Lower lobe of right lung (tissue), 2 donors: ENCODE results near the gene HOXD8. TPM values are rescaled to one million over a fixed set of nuclear protein-coding genes. Genes with fewer than 3 reads are reported as not detected.

Experiments used
- ATAC-seq, 2 donors: fragments of 200-7000 bp; cut with Tn5 transposase; one replicate each; pipeline ENCODE4 v1.9.1; 2020 to 2022; ENCODE audit warnings: mild to moderate bottlenecking in 2 of 2, moderate library complexity in 2 of 2
- DNase-seq: peaks from one replicate; pipeline ENCODE4 v3.0.0-alpha.2; 2020
- H3K27ac ChIP-seq: fragments of 200-600 bp; one replicate; pipeline ENCODE4 v1.8.0; 2022
- H3K27me3 ChIP-seq: fragments of 200-600 bp; one replicate; pipeline ENCODE4 v1.8.0; 2022; ENCODE audit warnings: low read depth
- H3K36me3 ChIP-seq: fragments of 200-600 bp; one replicate; pipeline ENCODE4 v1.8.0; 2022; ENCODE audit warnings: mild to moderate bottlenecking
- H3K4me1 ChIP-seq: fragments of 200-600 bp; one replicate; pipeline ENCODE4 v1.8.0; 2022
- H3K4me3 ChIP-seq: fragments of 200-600 bp; one replicate; pipeline ENCODE4 v1.8.0; 2022; ENCODE audit warnings: mild to moderate bottlenecking
- H3K9me3 ChIP-seq: fragments of 200-600 bp; one replicate; pipeline ENCODE4 v1.8.0; 2022
- CTCF ChIP-seq: fragments of 200-600 bp; IDR thresholded peaks from one replicate; pipeline ENCODE4 v1.8.0; 2022; ENCODE audit warnings: antibody characterized with exemption, mild to moderate bottlenecking
- intact Hi-C: fragments of 100-400 bp; cut with DNase I; formaldehyde crosslinking; loops from one replicate; pipeline ENCODE4 v1.11.0; 2022
- total RNA-seq: library from RNA; stranded (reverse); fragmentation: NEBNext Ultra II Directional; extraction: Animal tissue kit (Norgen Biotek cat#: 25700); gene quantifications from one replicate; pipeline ENCODE4 v1.2.1, GENCODE V29; 2021
- donor health status: DM: no; HTN: yes; CAD: no; lungs with severe emphysema.

Gene HOXD8
- total RNA-seq, 1 donor from 2014 or later = 2.3 TPM

- no peak for TF ChIP-seq CTCF
- intact Hi-C loops = no loop called here
- no peaks in the 10 kb centered on the region for H3K36me3 ChIP-seq
- H3K27me3 ChIP-seq = peaks cover 100% of the 10 kb centered on the region
- peaks cover 8% of the 10 kb centered on the region for H3K4me1 ChIP-seq
- no peak overlapping the region for H3K27ac ChIP-seq
- H3K4me3 ChIP-seq = no peak overlapping the region
- H3K9me3 ChIP-seq = no peaks in the 10 kb centered on the region
- ATAC-seq = no peak
- no peak for DNase-seq
These were observed 11.6 kb upstream of the HOXD8 start for GRCh38 chr2:176117823-176118371.

- ATAC-seq = no peak
- intact Hi-C loops = no loop called here
- Histone ChIP-seq H3K4me3 (no peak overlapping the region), H3K27me3 (peaks cover 100% of the 10 kb centered on the region), H3K36me3 (no peaks in the 10 kb centered on the region), H3K4me1 (peaks cover 13% of the 10 kb centered on the region), H3K9me3 (no peaks in the 10 kb centered on the region), H3K27ac (no peak overlapping the region)
- DNase-seq = no peak
- no peak for TF ChIP-seq CTCF
These were observed 10.7 kb upstream of the HOXD8 start for GRCh38 chr2:176118601-176119339.

- Histone ChIP-seq H3K9me3 (no peaks in the 10 kb centered on the region), H3K4me3 (no peak overlapping the region), H3K27ac (no peak overlapping the region), H3K4me1 (peaks cover 13% of the 10 kb centered on the region), H3K27me3 (peaks cover 100% of the 10 kb centered on the region), H3K36me3 (no peaks in the 10 kb centered on the region)
- TF ChIP-seq CTCF = no peak
- DNase-seq = no peak
- ATAC-seq = no peak
- intact Hi-C loops = no loop called here
These were observed 8.9 kb upstream of the HOXD8 start for GRCh38 chr2:176120364-176121189.

GRCh38 chr2:176121190-176122051 lies 8.1 kb upstream of the HOXD8 start:
- Histone ChIP-seq H3K4me1 (peaks cover 13% of the 10 kb centered on the region), H3K27me3 (peaks cover 100% of the 10 kb centered on the region), H3K9me3 (no peaks in the 10 kb centered on the region), H3K4me3 (no peak overlapping the region), H3K36me3 (no peaks in the 10 kb centered on the region), H3K27ac (no peak overlapping the region)
- DNase-seq = no peak
- TF ChIP-seq CTCF = no peak
- intact Hi-C loops = no loop called here
- ATAC-seq = no peak
